Chondrocyte (in vitro differentiated cells): ENCODE data around the gene CA12. TPM values are rescaled to one million over a fixed set of nuclear protein-coding genes. Genes with fewer than 3 reads are reported as not detected.

Experiments used
- DNase-seq: peaks from one replicate; pipeline ENCODE4 v3.0.0; 2021; ENCODE audit warnings: mixed read lengths, low spot score
- H3K27ac Mint-ChIP-seq: one replicate; pipeline ENCODE4 v1.8.0; 2021; ENCODE audit warnings: mild to moderate bottlenecking, moderate library complexity, mixed read lengths; ENCODE audit not compliant: unreplicated experiment
- H3K27me3 Mint-ChIP-seq: 2 replicates; pipeline ENCODE4 v1.8.0; 2021; ENCODE audit warnings: low read depth, mixed read lengths
- H3K36me3 Mint-ChIP-seq: 2 replicates; pipeline ENCODE4 v1.8.0; 2021; ENCODE audit warnings: low read depth, mixed read lengths
- H3K4me1 Mint-ChIP-seq: 2 replicates; pipeline ENCODE4 v1.8.0; 2021; ENCODE audit warnings: low read depth, mild to moderate bottlenecking, mixed read lengths
- H3K4me3 Mint-ChIP-seq: one replicate; pipeline ENCODE4 v1.8.0; 2021; ENCODE audit warnings: mild to moderate bottlenecking, moderate library complexity, mixed read lengths; ENCODE audit not compliant: unreplicated experiment
- H3K9me3 Mint-ChIP-seq: 2 replicates; pipeline ENCODE4 v1.8.0; 2021; ENCODE audit warnings: low read depth, mixed read lengths
- CTCF ChIP-seq: fragments of 200-600 bp; sonication (generic); IDR thresholded peaks from 2 replicates; pipeline ENCODE4 v1.5.0; 2021; ENCODE audit warnings: antibody characterized with exemption, mild to moderate bottlenecking, moderate library complexity
- total RNA-seq: library from RNA; stranded (reverse); gene quantifications from 3 replicates; pipeline ENCODE4 v1.2.1, GENCODE V29; 2021

CA12 gene
- total RNA-seq, 1 donor from 2014 or later, result 6.9 TPM

DNA sequence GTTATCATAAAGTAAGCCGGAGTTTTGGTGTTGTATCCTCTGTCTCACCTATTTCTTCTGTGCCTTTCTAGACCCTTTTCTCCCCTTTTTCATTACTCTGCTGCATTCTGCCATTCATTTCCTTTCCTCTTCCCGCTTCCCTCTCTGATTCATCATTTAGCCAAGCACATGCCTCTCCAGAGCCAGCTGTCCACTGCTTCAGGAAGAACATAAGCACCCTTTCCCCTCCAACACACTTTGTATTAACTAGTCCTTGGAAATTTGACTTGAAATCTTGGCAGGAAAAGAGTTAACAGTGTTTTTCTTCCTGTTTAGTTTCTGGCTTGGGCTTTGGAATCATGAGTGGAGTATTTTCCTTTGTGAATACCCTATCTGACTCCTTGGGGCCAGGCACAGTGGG is 94.5 kb downstream of the CA12 start:
- Mint-ChIP-seq H3K9me3 (peaks cover 2% of the 10 kb centered on the region), H3K4me3 (no peak overlapping the region), H3K27me3 (no peaks in the 10 kb centered on the region), H3K36me3 (peaks cover 10% of the 10 kb centered on the region), H3K4me1 (peaks cover 36% of the 10 kb centered on the region), H3K27ac (peak overlapping the region; percentile 13)
- no peak for DNase-seq
- TF ChIP-seq CTCF, result no peak

DNA sequence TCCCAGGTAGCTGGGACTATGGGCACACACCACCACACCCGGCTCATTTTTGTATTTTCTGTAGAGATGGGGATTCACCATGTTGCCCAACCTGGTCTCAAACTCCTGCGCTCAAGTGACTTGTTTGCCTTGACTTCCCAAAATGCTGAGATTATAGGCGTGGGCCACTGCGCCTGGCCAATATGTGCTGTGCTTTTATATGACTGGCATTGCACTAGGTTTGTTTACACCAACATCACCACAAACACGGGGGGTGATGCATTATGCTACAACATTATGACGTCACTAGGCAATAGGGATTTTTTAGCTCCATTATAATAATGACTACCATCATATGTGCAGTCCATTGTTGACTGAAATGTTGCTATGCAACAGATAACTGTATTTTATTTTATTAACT is 97.3 kb downstream of the CA12 start:
- TF ChIP-seq CTCF, result no peak
- Mint-ChIP-seq H3K9me3 (no peaks in the 10 kb centered on the region), H3K4me1 (peaks cover 17% of the 10 kb centered on the region), H3K36me3 (peaks cover 11% of the 10 kb centered on the region), H3K4me3 (no peak overlapping the region), H3K27ac (no peak overlapping the region), H3K27me3 (no peaks in the 10 kb centered on the region)
- DNase-seq, result no peak

DNA sequence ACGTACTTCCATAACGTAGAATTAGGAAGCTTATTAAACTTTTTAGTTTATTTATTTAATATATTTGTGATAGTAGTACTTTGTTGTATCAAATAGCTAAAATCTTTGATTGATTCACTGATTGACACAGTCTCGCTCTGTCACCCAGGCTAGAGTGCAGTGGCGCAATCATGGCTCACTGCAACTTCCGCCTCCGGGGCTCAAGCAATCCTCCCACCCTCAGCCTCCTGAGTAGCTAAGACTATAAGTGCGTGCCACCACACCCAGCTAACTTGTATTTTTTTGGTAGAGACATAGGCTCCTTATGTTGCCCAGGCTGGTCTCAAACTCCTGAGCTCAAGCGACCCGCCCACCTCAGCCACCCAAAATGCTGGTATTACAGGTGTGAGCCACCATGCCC is 98.5 kb downstream of the CA12 start:
- Mint-ChIP-seq H3K4me1 (peaks cover 22% of the 10 kb centered on the region), H3K27ac (no peak overlapping the region), H3K36me3 (peaks cover 11% of the 10 kb centered on the region), H3K9me3 (no peaks in the 10 kb centered on the region), H3K27me3 (no peaks in the 10 kb centered on the region), H3K4me3 (no peak overlapping the region)
- no peak for TF ChIP-seq CTCF
- DNase-seq, result no peak

DNA sequence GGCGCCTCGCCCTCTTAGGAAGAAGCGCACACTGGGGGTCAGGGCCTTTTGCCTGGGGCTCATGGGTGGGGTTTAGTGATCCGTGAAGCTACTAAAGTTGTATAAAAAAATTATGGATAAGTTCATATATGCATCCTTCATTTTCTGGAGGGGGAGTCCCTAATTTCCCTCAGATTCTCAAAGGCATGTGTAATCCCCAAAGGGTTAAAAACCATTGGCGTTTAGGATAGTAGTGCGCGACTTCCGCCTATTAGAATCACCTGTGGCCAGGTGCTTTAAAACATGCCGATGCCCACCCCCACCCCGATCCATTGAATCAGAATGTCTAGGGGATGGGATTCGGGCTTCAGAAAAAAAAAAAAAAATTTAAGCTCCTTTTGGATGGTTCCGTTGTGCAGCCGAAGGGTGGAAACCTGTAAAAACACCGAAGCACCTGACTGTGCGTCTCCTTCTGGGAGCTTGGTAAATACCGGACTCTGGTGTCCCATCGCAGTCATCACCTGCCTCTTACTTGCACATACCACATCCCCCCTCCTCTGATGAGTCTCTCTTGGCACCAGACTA is 103.7 kb downstream of the CA12 start:
- DNase-seq, result no peak
- Mint-ChIP-seq H3K27me3 (no peaks in the 10 kb centered on the region), H3K4me3 (peak overlapping the region; percentile 76), H3K27ac (peak overlapping the region; percentile 68), H3K9me3 (no peaks in the 10 kb centered on the region), H3K4me1 (peaks cover 29% of the 10 kb centered on the region), H3K36me3 (peaks cover 2% of the 10 kb centered on the region)
- no peak for TF ChIP-seq CTCF

GRCh38 chr15:63277038-63277892 is 104.4 kb downstream of the CA12 start, which contains the start of gene APH1B:
APH1B (plus strand) TSS chr15:63277605; CDS start chr15:63277624, 19 bp downstream.
- Mint-ChIP-seq H3K27ac (peak within 1 kb of the TSS; percentile 91), H3K4me1 (peaks cover 29% of the 10 kb centered on the region), H3K36me3 (peaks cover 2% of the 10 kb centered on the region), H3K27me3 (no peaks in the 10 kb centered on the region), H3K4me3 (peak within 1 kb of the TSS; percentile 86), H3K9me3 (no peaks in the 10 kb centered on the region)
- TF ChIP-seq CTCF, result peak; percentile 37
- peak; percentile 88 for DNase-seq
